ENCODE data around the gene NAB1. TPM values are rescaled to one million over a fixed set of nuclear protein-coding genes. Genes with fewer than 3 reads are reported as not detected.

Gene NAB1
- total RNA-seq, 1 experiment from 2014 or later: 40.2 TPM

GRCh38 chr2:190717764-190718651 lies 69.1 kb downstream of the NAB1 start:
- H3K27me3 ChIP-seq (ENCODE audit: control insufficient read depth, insufficient read depth, low read length): no peaks in the 10 kb centered on the region
- H3K9me3 ChIP-seq (ENCODE audit: control insufficient read depth, insufficient read depth, low read depth, low read length): no peaks in the 10 kb centered on the region
- no peak for DNase-seq (ENCODE audit: low read depth, low spot score)
- H3K4me1 ChIP-seq (ENCODE audit: control insufficient read depth, insufficient read depth, low read length): peaks cover 9% of the 10 kb centered on the region
- H3K4me3 ChIP-seq (ENCODE audit: low read depth in 2 of 2, low read length in 2 of 2): no peak overlapping the region
- BruUV-seq (replicated peaks): no TSS peak
- intact Hi-C loops (cut with micrococcal nuclease; ENCODE audit: unreplicated experiment) (no loop called here), in situ Hi-C loops (cut with HindIII; ENCODE audit: low pct_unique_long_range_greater_than_20kb, low sequenced_read_pairs) (no loop called here)
- no peak overlapping the region for H3K27ac ChIP-seq (ENCODE audit: low read length)
- CTCF ChIA-PET: no interaction called here
- H3K36me3 ChIP-seq (ENCODE audit: control insufficient read depth, insufficient read depth, low read length): no peaks in the 10 kb centered on the region
- POLR2A ChIA-PET: no interaction called here
- TF ChIP-seq, protein P1, sequence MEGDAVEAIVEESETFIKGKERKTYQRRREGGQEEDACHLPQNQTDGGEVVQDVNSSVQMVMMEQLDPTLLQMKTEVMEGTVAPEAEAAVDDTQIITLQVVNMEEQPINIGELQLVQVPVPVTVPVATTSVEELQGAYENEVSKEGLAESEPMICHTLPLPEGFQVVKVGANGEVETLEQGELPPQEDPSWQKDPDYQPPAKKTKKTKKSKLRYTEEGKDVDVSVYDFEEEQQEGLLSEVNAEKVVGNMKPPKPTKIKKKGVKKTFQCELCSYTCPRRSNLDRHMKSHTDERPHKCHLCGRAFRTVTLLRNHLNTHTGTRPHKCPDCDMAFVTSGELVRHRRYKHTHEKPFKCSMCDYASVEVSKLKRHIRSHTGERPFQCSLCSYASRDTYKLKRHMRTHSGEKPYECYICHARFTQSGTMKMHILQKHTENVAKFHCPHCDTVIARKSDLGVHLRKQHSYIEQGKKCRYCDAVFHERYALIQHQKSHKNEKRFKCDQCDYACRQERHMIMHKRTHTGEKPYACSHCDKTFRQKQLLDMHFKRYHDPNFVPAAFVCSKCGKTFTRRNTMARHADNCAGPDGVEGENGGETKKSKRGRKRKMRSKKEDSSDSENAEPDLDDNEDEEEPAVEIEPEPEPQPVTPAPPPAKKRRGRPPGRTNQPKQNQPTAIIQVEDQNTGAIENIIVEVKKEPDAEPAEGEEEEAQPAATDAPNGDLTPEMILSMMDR (IDR thresholded peaks at IDR 0.05): no peak
- no peak for TF ChIP-seq TCF7L2 (IDR thresholded peaks at IDR 0.05; ENCODE audit: low read depth, low read length)
- TF ChIP-seq POLR2AphosphoS5 (IDR thresholded peaks at IDR 0.05; ENCODE audit: low read depth, low read length): no peak
- no peak for TF ChIP-seq REST (IDR thresholded peaks at IDR 0.05; ENCODE audit: insufficient read depth in 1 of 2, low read depth in 2 of 2, low read length in 1 of 2)
- no peak for ATAC-seq

DNA sequence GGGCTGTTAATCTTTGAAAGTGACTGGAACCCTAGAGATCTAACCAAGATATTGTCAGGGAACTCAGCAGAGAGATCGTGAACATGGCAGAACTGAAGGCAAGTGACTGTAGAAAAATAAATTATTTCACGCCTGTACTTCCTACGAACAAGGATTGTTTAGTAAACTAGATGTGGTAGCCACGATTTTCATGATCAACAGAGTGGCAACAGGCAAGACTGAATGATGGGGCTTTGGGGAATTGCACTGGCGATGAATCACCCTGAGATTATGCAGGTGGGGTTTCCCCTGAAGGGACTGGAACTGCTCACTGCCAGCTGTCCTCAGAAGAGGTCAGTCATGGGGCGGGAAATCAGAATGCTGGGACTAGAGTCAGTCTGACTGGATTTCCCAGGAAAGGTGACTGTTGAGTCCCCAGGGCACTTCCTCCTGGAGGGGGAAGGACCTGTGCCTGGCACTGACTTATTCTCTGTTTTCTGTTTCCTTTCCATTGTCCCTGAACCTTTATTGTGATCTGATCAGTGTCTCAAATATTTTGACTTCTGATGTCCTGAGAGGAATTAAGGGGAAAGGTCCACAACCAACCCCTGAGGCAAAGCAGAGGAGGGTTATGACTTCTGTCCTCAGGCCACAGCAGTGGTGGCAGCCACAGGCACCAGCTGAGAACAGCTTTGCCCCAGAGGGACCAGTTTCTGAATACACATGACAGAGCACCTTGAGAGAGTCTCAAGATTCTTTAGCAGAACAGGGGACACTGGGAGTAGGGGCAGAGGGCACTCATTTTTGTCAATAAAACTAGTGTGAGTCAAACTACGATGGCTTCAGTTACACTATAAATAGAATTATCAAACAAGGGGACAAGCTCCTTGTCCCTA lies 70.0 kb downstream of the NAB1 start:
- in situ Hi-C loops (cut with HindIII; ENCODE audit: low pct_unique_long_range_greater_than_20kb, low sequenced_read_pairs): no loop called here
- BruUV-seq (replicated peaks): no TSS peak
- ChIA-PET CTCF (interaction anchor here (0.6 kb wide), 1 partner anchor 218 kb away, joined by 10 read pairs; no protein-coding TSS in a partner anchor), POLR2A (interaction anchor here (0.6 kb wide), 1 partner anchor 134 kb away, joined by 3 read pairs; no protein-coding TSS in a partner anchor)
- Histone ChIP-seq H3K27ac (ENCODE audit: low read length) (no peak overlapping the region; the same call in 1 of the 2 replicates), H3K27me3 (ENCODE audit: control insufficient read depth, insufficient read depth, low read length) (no peaks in the 10 kb centered on the region), H3K9me3 (ENCODE audit: control insufficient read depth, insufficient read depth, low read depth, low read length) (no peaks in the 10 kb centered on the region), H3K4me3 (ENCODE audit: low read depth in 2 of 2, low read length in 2 of 2) (no peak overlapping the region), H3K4me1 (ENCODE audit: control insufficient read depth, insufficient read depth, low read length) (peaks cover 9% of the 10 kb centered on the region), H3K36me3 (ENCODE audit: control insufficient read depth, insufficient read depth, low read length) (no peaks in the 10 kb centered on the region)
- ATAC-seq: peak; percentile 93
- intact Hi-C loops (cut with micrococcal nuclease; ENCODE audit: unreplicated experiment): no loop called here
- TF ChIP-seq SIN3A (IDR thresholded peaks at IDR 0.05; ENCODE audit: borderline replicate concordance, insufficient read depth, low read depth, low read length): no peak
- DNase-seq (ENCODE audit: low read depth, low spot score): peak; percentile 15

Measured in Panc1 (cell line).